HL-60/S4 treated with retinoic acid at 250 ng/mL for 4 days and 3 days (cell line): Measurements from ENCODE around the gene NRN1.

Source experiments
- in situ Hi-C: fragments of 300-500 bp; cut with MboI; formaldehyde crosslinking; loops from 2 replicates; pipeline ENCODE4 v1.7.0; 2022; ENCODE audit warnings: low sequenced_read_pairs

The NRN1 gene

GRCh38 chr6:6002848-6003620 is 3.7 kb downstream of the NRN1 start:
- in situ Hi-C loops: no loop called here

- in situ Hi-C loops: no loop called here
Measured at GRCh38 chr6:6002005-6002847, 4.5 kb downstream of the NRN1 start.

GRCh38 chr6:6001443-6001842 is 5.3 kb downstream of the NRN1 start:
- in situ Hi-C loops: no loop called here

GRCh38 chr6:5999688-6000608 is 6.8 kb downstream of the NRN1 start:
- in situ Hi-C loops: no loop called here

- in situ Hi-C loops: no loop called here
Measured at GRCh38 chr6:5998711-5999687, 7.7 kb downstream of the NRN1 start.

GRCh38 chr6:5998236-5998635 is 8.5 kb downstream of the NRN1 start:
- in situ Hi-C loops: no loop called here

GRCh38 chr6:5997420-5997987 is 9.2 kb downstream of the NRN1 start:
- in situ Hi-C loops: no loop called here

GRCh38 chr6:5996714-5997419 is 9.9 kb downstream of the NRN1 start:
- in situ Hi-C loops: no loop called here

GRCh38 chr6:5995949-5996713 is 10.6 kb downstream of the NRN1 start:
- in situ Hi-C loops: no loop called here

- in situ Hi-C loops: no loop called here
Measured at GRCh38 chr6:5995658-5995948, 11.1 kb downstream of the NRN1 start.

GRCh38 chr6:5994999-5995657 is 11.6 kb downstream of the NRN1 start:
- in situ Hi-C loops: no loop called here

- in situ Hi-C loops: no loop called here
Measured at GRCh38 chr6:5994234-5994998, 12.3 kb downstream of the NRN1 start.

GRCh38 chr6:5992551-5993225 is 14.0 kb downstream of the NRN1 start:
- in situ Hi-C loops: no loop called here

- in situ Hi-C loops: no loop called here
Measured at GRCh38 chr6:5990786-5991185, 15.9 kb downstream of the NRN1 start.

GRCh38 chr6:5989141-5989723 is 17.5 kb downstream of the NRN1 start:
- in situ Hi-C loops: no loop called here

- in situ Hi-C loops: no loop called here
Measured at GRCh38 chr6:5986861-5987260, 19.9 kb downstream of the NRN1 start.
